Fibroblast of lung (primary cell): Measurements from ENCODE around the gene RPS6KC1. TPM values are rescaled to one million over a fixed set of nuclear protein-coding genes. Genes with fewer than 3 reads are reported as not detected.

Experiments used
- DNase-seq, 2 donors: peaks; one replicate each; pipeline versions ENCODE4 v3.0.0 to v3.0.0-alpha.2; 2010; ENCODE audit warnings: low read depth in 2 of 2
- H2AFZ ChIP-seq: 2 replicates; pipeline ENCODE4 v1.5.1; 2012; ENCODE audit warnings: low read length, control low read depth, inconsistent platforms
- H3K27ac ChIP-seq: 2 replicates; pipeline ENCODE4 v1.5.1; 2011; ENCODE audit warnings: low read length, control low read depth; ENCODE audit not compliant: insufficient read depth
- H3K27me3 ChIP-seq: 2 replicates; pipeline ENCODE4 v1.5.1; 2011; ENCODE audit warnings: mild to moderate bottlenecking, low read length; ENCODE audit not compliant: control insufficient read depth, insufficient read depth
- H3K36me3 ChIP-seq: 2 replicates; pipeline ENCODE4 v1.5.1; 2011; ENCODE audit warnings: low read length; ENCODE audit not compliant: control insufficient read depth, insufficient read depth
- H3K4me1 ChIP-seq: 2 replicates; pipeline ENCODE4 v1.5.1; 2011; ENCODE audit warnings: low read length; ENCODE audit not compliant: control insufficient read depth, insufficient read depth; ENCODE audit errors: extremely low read depth
- H3K4me2 ChIP-seq: 2 replicates; pipeline ENCODE4 v1.5.1; 2011; ENCODE audit warnings: low read length, control low read depth; ENCODE audit not compliant: insufficient read depth; ENCODE audit errors: extremely low read depth
- H3K4me3 ChIP-seq, 4 experiments: fragments of 200-600 bp in 1 of 4; sonication (generic) in 1 of 4; replicated peaks in 1 of 4; 2 replicates each; pipeline ENCODE4 v1.5.1; 2011 to 2016; ENCODE audit warnings: low read length in 4 of 4, low read depth in 3 of 4, mild to moderate bottlenecking in 3 of 4, control low read depth in 2 of 4, inconsistent platforms in 1 of 4, mixed read lengths in 1 of 4; ENCODE audit not compliant: insufficient read depth in 1 of 4; ENCODE audit errors: control extremely low read depth in 1 of 4
- H3K79me2 ChIP-seq: 2 replicates; pipeline ENCODE4 v1.5.1; 2012; ENCODE audit warnings: mild to moderate bottlenecking, low read length, inconsistent platforms; ENCODE audit not compliant: control insufficient read depth, insufficient read depth
- H3K9ac ChIP-seq: 2 replicates; pipeline ENCODE4 v1.5.1; 2011; ENCODE audit warnings: mild to moderate bottlenecking, low read length, control low read depth; ENCODE audit not compliant: insufficient read depth
- H3K9me3 ChIP-seq: 2 replicates; pipeline ENCODE4 v1.5.1; 2012; ENCODE audit warnings: low read depth, low read length; ENCODE audit not compliant: control insufficient read depth, insufficient read depth
- H4K20me1 ChIP-seq: 2 replicates; pipeline ENCODE4 v1.5.1; 2011; ENCODE audit warnings: low read length; ENCODE audit not compliant: control insufficient read depth, insufficient read depth; ENCODE audit errors: extremely low read depth
- CTCF ChIP-seq, 2 donors: IDR thresholded peaks in 1 of 2; conservative IDR thresholded peaks in 1 of 2; 1 replicate in 1 of 2; 2 replicates in 1 of 2; pipeline ENCODE4 v1.5.1; 2011 to 2012; ENCODE audit warnings: low read length in 2 of 2, control low read depth in 1 of 2, inconsistent platforms in 1 of 2, low read depth in 1 of 2, mild to moderate bottlenecking in 1 of 2
- EZH2 ChIP-seq: IDR thresholded peaks from 2 replicates; pipeline ENCODE4 v1.5.1; 2012; ENCODE audit warnings: low read length, control low read depth, mild to moderate bottlenecking; ENCODE audit errors: missing control alignments
- polyA plus RNA-seq, 2 donors: library from polyadenylated mRNA; depleted of rRNA in 1 of 2; stranded (reverse) in 1 of 2; unstranded in 1 of 2; fragments of >200 nt; gene quantifications; 2 replicates each; pipeline ENCODE4 v1.2.1, GENCODE V29; 2011 to 2012; ENCODE audit warnings: missing spikeins in 1 of 2
- total RNA-seq: library from RNA; depleted of rRNA; stranded (reverse); fragments of >200 nt; gene quantifications from 2 replicates; pipeline ENCODE4 v1.2.1, GENCODE V29; 2014

RPS6KC1 gene
- total and polyA plus RNA-seq, 2 donors (not counting 1 experiment from before 2014, with no cell fraction given): 20.9 to 33.5 TPM

DNA sequence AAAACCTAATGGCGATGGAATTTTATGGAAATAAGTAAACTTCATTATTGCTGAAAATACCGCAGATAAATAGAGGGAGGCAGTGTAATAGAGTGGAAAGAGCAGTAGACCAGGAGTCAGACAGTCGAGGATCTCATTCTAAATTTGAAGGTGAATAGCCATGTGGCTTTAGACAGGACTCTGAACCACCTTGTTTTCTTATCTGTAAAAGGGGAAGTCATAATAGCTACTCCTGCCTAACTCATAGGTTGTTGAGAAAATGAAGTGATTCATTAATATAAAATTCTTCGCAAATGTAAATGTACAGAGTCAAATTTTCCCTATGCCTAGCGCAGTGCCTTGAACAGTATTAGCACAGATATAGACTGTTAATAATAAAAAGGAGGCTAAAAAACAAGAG is 14.8 kb downstream of the RPS6KC1 start:
- DNase-seq: no peak
- no peaks in the 10 kb centered on the region for H3K9me3 ChIP-seq
- H3K27me3 ChIP-seq: no peaks in the 10 kb centered on the region
- H3K9ac ChIP-seq: no peak overlapping the region
- H4K20me1 ChIP-seq: no peaks in the 10 kb centered on the region
- no peak for TF ChIP-seq CTCF (conservative IDR thresholded peaks at IDR 0.05 in 1 of 2, IDR thresholded peaks at IDR 0.05 in 1 of 2; ENCODE audit: low read depth in 1 of 2, low read length in 2 of 2)
- no peak for TF ChIP-seq EZH2
- H3K4me3 ChIP-seq: no peak overlapping the region
- H3K36me3 ChIP-seq: no peaks in the 10 kb centered on the region
- no peak overlapping the region for H2AFZ ChIP-seq
- no peaks in the 10 kb centered on the region for H3K4me1 ChIP-seq
- peaks cover 19% of the 10 kb centered on the region for H3K79me2 ChIP-seq
- H3K27ac ChIP-seq: no peak overlapping the region
- H3K4me2 ChIP-seq: no peak overlapping the region

DNA sequence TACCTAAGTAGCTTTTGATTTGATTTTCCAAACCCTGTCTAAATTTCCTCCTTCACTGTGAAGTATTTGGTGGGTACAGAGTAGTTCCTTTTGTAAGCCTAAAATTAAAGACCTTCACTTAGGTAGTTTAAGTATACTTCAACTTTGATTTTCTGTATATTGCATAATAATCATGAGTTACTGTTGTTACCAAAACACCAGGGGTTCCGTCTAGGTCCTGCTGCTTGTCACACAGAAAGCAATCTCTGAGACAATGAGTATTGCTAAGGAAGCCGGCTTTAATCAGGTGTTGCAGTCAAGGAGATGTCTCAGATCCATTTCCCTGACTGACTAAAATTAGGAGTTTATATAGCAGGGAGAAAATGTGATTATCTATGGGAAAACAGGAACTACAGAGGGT is 15.3 kb downstream of the RPS6KC1 start:
- TF ChIP-seq EZH2 (no peak), CTCF (conservative IDR thresholded peaks at IDR 0.05 in 1 of 2, IDR thresholded peaks at IDR 0.05 in 1 of 2; ENCODE audit: low read depth in 1 of 2, low read length in 2 of 2) (no peak)
- Histone ChIP-seq H4K20me1 (no peaks in the 10 kb centered on the region), H3K9ac (no peak overlapping the region), H3K27ac (no peak overlapping the region), H3K9me3 (no peaks in the 10 kb centered on the region), H3K27me3 (no peaks in the 10 kb centered on the region), H3K79me2 (peaks cover 14% of the 10 kb centered on the region), H3K4me1 (no peaks in the 10 kb centered on the region), H2AFZ (no peak overlapping the region), H3K4me2 (no peak overlapping the region), H3K36me3 (no peaks in the 10 kb centered on the region), H3K4me3 (no peak overlapping the region)
- no peak for DNase-seq

DNA sequence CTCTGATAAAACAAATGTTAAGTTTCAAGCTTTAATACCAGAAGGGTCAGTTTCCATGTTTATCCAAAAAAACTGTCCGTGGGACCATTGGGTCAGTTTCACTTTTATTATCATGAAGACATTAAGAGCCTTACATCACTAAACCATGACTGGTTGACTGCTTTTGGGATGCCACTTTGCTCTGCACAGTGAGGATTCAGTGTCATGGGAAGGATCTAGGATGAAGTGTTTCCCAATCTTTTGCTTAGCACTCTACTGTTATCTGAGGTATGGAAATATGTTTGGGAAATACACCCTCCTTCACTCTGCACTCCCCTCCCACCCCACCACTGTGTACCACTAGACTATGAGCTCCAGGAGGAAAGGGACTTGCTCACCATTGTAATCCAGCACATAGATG is 16.3 kb downstream of the RPS6KC1 start:
- Histone ChIP-seq H3K4me1 (no peaks in the 10 kb centered on the region), H3K4me3 (no peak overlapping the region), H3K27me3 (no peaks in the 10 kb centered on the region), H3K9ac (no peak overlapping the region), H4K20me1 (no peaks in the 10 kb centered on the region), H3K79me2 (peaks cover 14% of the 10 kb centered on the region), H3K4me2 (no peak overlapping the region), H3K9me3 (no peaks in the 10 kb centered on the region), H2AFZ (no peak overlapping the region), H3K36me3 (no peaks in the 10 kb centered on the region), H3K27ac (no peak overlapping the region)
- DNase-seq: no peak
- TF ChIP-seq EZH2 (no peak), CTCF (conservative IDR thresholded peaks at IDR 0.05 in 1 of 2, IDR thresholded peaks at IDR 0.05 in 1 of 2; ENCODE audit: low read depth in 1 of 2, low read length in 2 of 2) (no peak)
